ENCODE results near the gene HSP90AB1. TPM values are rescaled to one million over a fixed set of nuclear protein-coding genes. Genes with fewer than 3 reads are reported as not detected.
A peak's percentile ranks its signal among the peaks of the same experiment; 100 is the strongest.

HSP90AB1 gene
- total and polyA plus RNA-seq, 9 of the 15 experiments (the other 6 are each of a cell fraction or from before 2014, with no cell fraction given) = 1,780 to 3,358 (median 2,262) TPM

- TF ChIP-seq, protein P1, sequence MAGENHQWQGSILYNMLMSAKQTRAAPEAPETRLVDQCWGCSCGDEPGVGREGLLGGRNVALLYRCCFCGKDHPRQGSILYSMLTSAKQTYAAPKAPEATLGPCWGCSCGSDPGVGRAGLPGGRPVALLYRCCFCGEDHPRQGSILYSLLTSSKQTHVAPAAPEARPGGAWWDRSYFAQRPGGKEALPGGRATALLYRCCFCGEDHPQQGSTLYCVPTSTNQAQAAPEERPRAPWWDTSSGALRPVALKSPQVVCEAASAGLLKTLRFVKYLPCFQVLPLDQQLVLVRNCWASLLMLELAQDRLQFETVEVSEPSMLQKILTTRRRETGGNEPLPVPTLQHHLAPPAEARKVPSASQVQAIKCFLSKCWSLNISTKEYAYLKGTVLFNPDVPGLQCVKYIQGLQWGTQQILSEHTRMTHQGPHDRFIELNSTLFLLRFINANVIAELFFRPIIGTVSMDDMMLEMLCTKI (IDR thresholded peaks at IDR 0.05; ENCODE audit: partially characterized antibody) = no peak
- TF ChIP-seq ZC3H8 (IDR thresholded peaks at IDR 0.05) (no peak), ZNF780A (CRISPR knock-in tag; IDR thresholded peaks at IDR 0.05) (no peak), MEF2D (tag; conservative IDR thresholded peaks at IDR 0.05; ENCODE audit: low read depth) (no peak), ZZZ3 (IDR thresholded peaks at IDR 0.05) (no peak), CCAR2 (IDR thresholded peaks at IDR 0.05; ENCODE audit: low read depth, low read length) (no peak), BRD4 (IDR thresholded peaks at IDR 0.05) (no peak), HDAC6 (IDR thresholded peaks at IDR 0.05; ENCODE audit: low read depth, low read length) (no peak), FOXJ2 (tag; IDR thresholded peaks at IDR 0.05) (no peak), SIRT6 (IDR thresholded peaks at IDR 0.05; ENCODE audit: low read depth, low read length) (no peak), RBM25 (IDR thresholded peaks at IDR 0.05; ENCODE audit: low read depth, low read length, severe bottlenecking) (no peak), ZBED1 (IDR thresholded peaks at IDR 0.05) (no peak), ESRRA (IDR thresholded peaks at IDR 0.05; ENCODE audit: borderline replicate concordance, low read depth) (peak; percentile 57; the same call in 1 of the 2 replicates), ATF7 (IDR thresholded peaks at IDR 0.05) (no peak), SMC3 (conservative IDR thresholded peaks at IDR 0.05; ENCODE audit: insufficient read depth, low read depth, low read length) (peak; percentile 86), HDAC8 (tag; IDR thresholded peaks at IDR 0.05) (no peak), STAT6 (CRISPR knock-in tag; IDR thresholded peaks at IDR 0.05) (no peak)
- TF ChIP-seq, protein P2, sequence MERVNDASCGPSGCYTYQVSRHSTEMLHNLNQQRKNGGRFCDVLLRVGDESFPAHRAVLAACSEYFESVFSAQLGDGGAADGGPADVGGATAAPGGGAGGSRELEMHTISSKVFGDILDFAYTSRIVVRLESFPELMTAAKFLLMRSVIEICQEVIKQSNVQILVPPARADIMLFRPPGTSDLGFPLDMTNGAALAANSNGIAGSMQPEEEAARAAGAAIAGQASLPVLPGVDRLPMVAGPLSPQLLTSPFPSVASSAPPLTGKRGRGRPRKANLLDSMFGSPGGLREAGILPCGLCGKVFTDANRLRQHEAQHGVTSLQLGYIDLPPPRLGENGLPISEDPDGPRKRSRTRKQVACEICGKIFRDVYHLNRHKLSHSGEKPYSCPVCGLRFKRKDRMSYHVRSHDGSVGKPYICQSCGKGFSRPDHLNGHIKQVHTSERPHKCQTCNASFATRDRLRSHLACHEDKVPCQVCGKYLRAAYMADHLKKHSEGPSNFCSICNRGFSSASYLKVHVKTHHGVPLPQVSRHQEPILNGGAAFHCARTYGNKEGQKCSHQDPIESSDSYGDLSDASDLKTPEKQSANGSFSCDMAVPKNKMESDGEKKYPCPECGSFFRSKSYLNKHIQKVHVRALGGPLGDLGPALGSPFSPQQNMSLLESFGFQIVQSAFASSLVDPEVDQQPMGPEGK (CRISPR knock-in tag; IDR thresholded peaks at IDR 0.05; ENCODE audit: borderline replicate concordance) = no peak
- TF ChIP-seq, protein P3, sequence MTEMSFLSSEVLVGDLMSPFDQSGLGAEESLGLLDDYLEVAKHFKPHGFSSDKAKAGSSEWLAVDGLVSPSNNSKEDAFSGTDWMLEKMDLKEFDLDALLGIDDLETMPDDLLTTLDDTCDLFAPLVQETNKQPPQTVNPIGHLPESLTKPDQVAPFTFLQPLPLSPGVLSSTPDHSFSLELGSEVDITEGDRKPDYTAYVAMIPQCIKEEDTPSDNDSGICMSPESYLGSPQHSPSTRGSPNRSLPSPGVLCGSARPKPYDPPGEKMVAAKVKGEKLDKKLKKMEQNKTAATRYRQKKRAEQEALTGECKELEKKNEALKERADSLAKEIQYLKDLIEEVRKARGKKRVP (CRISPR knock-in tag; IDR thresholded peaks at IDR 0.05) = 0 out of 2 replicates have a peak, but pooled peaks have one; percentile 51
- TF ChIP-seq, protein P4, sequence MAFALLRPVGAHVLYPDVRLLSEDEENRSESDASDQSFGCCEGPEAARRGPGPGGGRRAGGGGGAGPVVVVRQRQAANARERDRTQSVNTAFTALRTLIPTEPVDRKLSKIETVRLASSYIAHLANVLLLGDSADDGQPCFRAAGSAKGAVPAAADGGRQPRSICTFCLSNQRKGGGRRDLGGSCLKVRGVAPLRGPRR (CRISPR knock-in tag; IDR thresholded peaks at IDR 0.05) = no peak
These were observed 12.5 kb upstream of the HSP90AB1 start (continued) for GRCh38 chr6:44234101-44235025.

Data from K562 (cell line).